MM.1S (cell line): ENCODE measurements around the gene INPP5F.

Source experiments
- DNase-seq: peaks from one replicate; pipeline ENCODE4 v3.0.0-alpha.2; 2015
- H2AFZ ChIP-seq: fragments of 300-600 bp; sonication (generic); 2 replicates; pipeline ENCODE4 v1.6.0; 2016; ENCODE audit warnings: antibody characterized with exemption, low read length
- H3F3A ChIP-seq: fragments of 300-600 bp; sonication (generic); 2 replicates; pipeline ENCODE4 v1.6.1; 2016; ENCODE audit warnings: mild to moderate bottlenecking, antibody characterized with exemption, low read length, moderate library complexity, mixed read lengths; ENCODE audit not compliant: insufficient read depth
- H3K27ac ChIP-seq: fragments of 300-600 bp; sonication (generic); 2 replicates; pipeline ENCODE4 v1.5.1; 2016; ENCODE audit warnings: mild to moderate bottlenecking, low read length
- H3K27me3 ChIP-seq: fragments of 300-600 bp; sonication (generic); replicated peaks from 2 replicates; pipeline ENCODE4 v1.6.0; 2016; ENCODE audit warnings: low read length; ENCODE audit not compliant: insufficient read depth
- H3K36me3 ChIP-seq: fragments of 300-600 bp; sonication (generic); replicated peaks from 2 replicates; pipeline ENCODE4 v1.6.1; 2016; ENCODE audit warnings: mild to moderate bottlenecking, low read length, mixed read lengths; ENCODE audit not compliant: insufficient read depth
- H3K4me1 ChIP-seq: fragments of 300-600 bp; sonication (generic); 2 replicates; pipeline ENCODE4 v1.6.1; 2016; ENCODE audit warnings: low read length, mixed read lengths
- H3K4me2 ChIP-seq: fragments of 300-600 bp; sonication (generic); 2 replicates; pipeline ENCODE4 v1.6.0; 2016; ENCODE audit warnings: low read depth, low read length
- H3K4me3 ChIP-seq: fragments of 300-600 bp; sonication (generic); 2 replicates; pipeline ENCODE4 v1.5.1; 2016; ENCODE audit warnings: low read length, mixed read lengths
- H3K79me2 ChIP-seq: fragments of 300-600 bp; sonication (generic); 2 replicates; pipeline ENCODE4 v1.6.1; 2016; ENCODE audit warnings: mixed run types, low read length, mixed read lengths
- H3K9ac ChIP-seq: fragments of 300-600 bp; sonication (generic); 2 replicates; pipeline ENCODE4 v1.6.1; 2016; ENCODE audit warnings: low read length, mixed read lengths
- H3K9me2 ChIP-seq: fragments of 300-600 bp; sonication (generic); replicated peaks from 2 replicates; pipeline ENCODE4 v1.6.1; 2016; ENCODE audit warnings: mild to moderate bottlenecking, low read length, mixed read lengths; ENCODE audit not compliant: insufficient read depth
- H3K9me3 ChIP-seq: fragments of 300-600 bp; sonication (generic); replicated peaks from 2 replicates; pipeline ENCODE4 v1.6.1; 2016; ENCODE audit warnings: mild to moderate bottlenecking, low read length, mixed read lengths; ENCODE audit not compliant: insufficient read depth
- H4K20me1 ChIP-seq: fragments of 300-600 bp; sonication (generic); 2 replicates; pipeline ENCODE4 v1.6.1; 2016; ENCODE audit warnings: mild to moderate bottlenecking, low read length, moderate library complexity, mixed read lengths; ENCODE audit not compliant: insufficient read depth
- CTCF ChIP-seq: fragments of 300-600 bp; sonication (generic); IDR thresholded peaks from 2 replicates; pipeline ENCODE4 v1.5.1; 2016; ENCODE audit warnings: antibody characterized with exemption, low read length, mixed read lengths
- EZH2 ChIP-seq: fragments of 300-600 bp; sonication (generic); optimal IDR thresholded peaks from 2 replicates; pipeline ENCODE3; 2017; ENCODE audit warnings: low read depth, mild to moderate bottlenecking, antibody characterized with exemption, low read length, mixed read lengths
- EZH2phosphoT487 ChIP-seq: fragments of 300-600 bp; sonication (generic); IDR thresholded peaks from 2 replicates; pipeline ENCODE4 v1.6.1; 2018; ENCODE audit warnings: antibody characterized with exemption, low read length

INPP5F gene

GRCh38 chr10:119826771-119827170, 100.9 kb downstream of the INPP5F start:
- Histone ChIP-seq H2AFZ (no peak overlapping the region), H3K4me3 (no peak overlapping the region), H3K4me1 (no peaks in the 10 kb centered on the region), H3K27ac (no peak overlapping the region), H3K9me2 (no peaks in the 10 kb centered on the region), H4K20me1 (no peaks in the 10 kb centered on the region), H3F3A (no peaks in the 10 kb centered on the region), H3K79me2 (no peaks in the 10 kb centered on the region), H3K4me2 (no peak overlapping the region), H3K9me3 (no peaks in the 10 kb centered on the region), H3K36me3 (peaks cover 9% of the 10 kb centered on the region; the same call in 1 of the 2 replicates), H3K9ac (no peak overlapping the region), H3K27me3 (no peaks in the 10 kb centered on the region)
- no peak for TF ChIP-seq EZH2phosphoT487
- TF ChIP-seq EZH2, result no peak
- TF ChIP-seq CTCF, result no peak
- DNase-seq, result no peak

GRCh38 chr10:119827430-119827829, 101.6 kb downstream of the INPP5F start:
- Histone ChIP-seq H3K27ac (no peak overlapping the region), H3F3A (no peaks in the 10 kb centered on the region), H4K20me1 (no peaks in the 10 kb centered on the region), H2AFZ (no peak overlapping the region), H3K4me2 (no peak overlapping the region), H3K4me1 (no peaks in the 10 kb centered on the region), H3K79me2 (no peaks in the 10 kb centered on the region), H3K9me2 (no peaks in the 10 kb centered on the region), H3K27me3 (no peaks in the 10 kb centered on the region), H3K9me3 (no peaks in the 10 kb centered on the region), H3K4me3 (no peak overlapping the region), H3K36me3 (peaks cover 16% of the 10 kb centered on the region; the same call in 1 of the 2 replicates), H3K9ac (no peak overlapping the region)
- no peak for DNase-seq
- TF ChIP-seq EZH2 (no peak), EZH2phosphoT487 (no peak), CTCF (no peak)

GRCh38 chr10:119829429-119829828, 103.6 kb downstream of the INPP5F start:
- Histone ChIP-seq H3K9me3 (no peaks in the 10 kb centered on the region), H3K36me3 (peaks cover 16% of the 10 kb centered on the region; the same call in 1 of the 2 replicates), H3K9ac (no peak overlapping the region), H3K27ac (no peak overlapping the region), H3F3A (no peaks in the 10 kb centered on the region), H3K4me1 (peaks cover 6% of the 10 kb centered on the region), H3K4me2 (no peak overlapping the region), H3K4me3 (no peak overlapping the region), H3K27me3 (no peaks in the 10 kb centered on the region), H3K9me2 (no peaks in the 10 kb centered on the region), H3K79me2 (no peaks in the 10 kb centered on the region), H4K20me1 (no peaks in the 10 kb centered on the region), H2AFZ (no peak overlapping the region)
- DNase-seq, result no peak
- TF ChIP-seq EZH2phosphoT487, result no peak
- TF ChIP-seq CTCF, result no peak
- TF ChIP-seq EZH2, result no peak
